HG03095 (cell line): ENCODE data around the gene EEF1G.
"Not testable (repeated sequence)": the region's sequence is repeated elsewhere in the genome, so short reads cannot be mapped to it uniquely, and the experiment has no call there.

Source experiments
- ATAC-seq: cut with Tn5 transposase; IDR thresholded peaks from one replicate; pipeline ENCODE4 v1.9.1; 2021; ENCODE audit warnings: moderate library complexity; ENCODE audit not compliant: unreplicated experiment

The EEF1G gene

GRCh38 chr11:62556108-62556874, 17.4 kb downstream of the EEF1G start:
- ATAC-seq, result peak; percentile 30

GRCh38 chr11:62555464-62556107, 18.1 kb downstream of the EEF1G start:
- ATAC-seq, result peak; percentile 27

GRCh38 chr11:62554387-62555167, 19.1 kb downstream of the EEF1G start:
- ATAC-seq, result no peak

GRCh38 chr11:62553839-62554361, 19.8 kb downstream of the EEF1G start:
- ATAC-seq, result no peak

- no peak for ATAC-seq
These were observed 20.4 kb downstream of the EEF1G start for GRCh38 chr11:62553080-62553838.

- no peak for ATAC-seq
These were observed 21.1 kb downstream of the EEF1G start for GRCh38 chr11:62552485-62553079.

GRCh38 chr11:62550478-62550877, 23.2 kb downstream of the EEF1G start:
- ATAC-seq, result not testable (repeated sequence)

- ATAC-seq, result no peak
These were observed 25.0 kb downstream of the EEF1G start for GRCh38 chr11:62548545-62549335.

GRCh38 chr11:62547691-62548281, 25.9 kb downstream of the EEF1G start:
- no peak for ATAC-seq

- ATAC-seq, result no peak
These were observed 26.6 kb downstream of the EEF1G start for GRCh38 chr11:62546929-62547625.

- no peak for ATAC-seq
These were observed 27.3 kb downstream of the EEF1G start, which contains the start of gene AHNAK for GRCh38 chr11:62546244-62546928. Gene AHNAK, minus strand, starts transcription at chr11:62546806. Its CDS starts 10,708 bp downstream, at chr11:62536098.

- no peak for ATAC-seq
These were observed 28.1 kb downstream of the EEF1G start for GRCh38 chr11:62545437-62546243.

GRCh38 chr11:62544581-62545436, 28.9 kb downstream of the EEF1G start:
- no peak for ATAC-seq

- ATAC-seq, result no peak
These were observed 29.8 kb downstream of the EEF1G start for GRCh38 chr11:62543680-62544444.
